KMS-11 (cell line): Measurements from ENCODE around the gene AMACR.

Experiments
- H2AFZ ChIP-seq: fragments of 200-600 bp; sonication (generic); 2 replicates; pipeline ENCODE4 v1.6.1; 2016; ENCODE audit warnings: antibody characterized with exemption, mixed run types, low read depth
- H3K27ac ChIP-seq: fragments of 200-600 bp; sonication (generic); 2 replicates; pipeline ENCODE4 v1.6.1; 2016; ENCODE audit warnings: mild to moderate bottlenecking, mixed run types
- H3K27me3 ChIP-seq: fragments of 200-600 bp; sonication (generic); 2 replicates; pipeline ENCODE4 v1.6.1; 2017; ENCODE audit warnings: mild to moderate bottlenecking, low read depth, mixed run types, moderate library complexity; ENCODE audit not compliant: insufficient read depth
- H3K36me3 ChIP-seq: fragments of 200-600 bp; sonication (generic); 2 replicates; pipeline ENCODE4 v1.6.1; 2017; ENCODE audit warnings: mild to moderate bottlenecking, mixed run types; ENCODE audit not compliant: insufficient read depth
- H3K4me1 ChIP-seq: fragments of 200-600 bp; sonication (generic); 2 replicates; pipeline ENCODE4 v1.6.1; 2016; ENCODE audit warnings: mild to moderate bottlenecking, low read depth, mixed run types; ENCODE audit not compliant: poor library complexity, severe bottlenecking
- H3K4me2 ChIP-seq: fragments of 200-600 bp; sonication (generic); 2 replicates; pipeline ENCODE4 v1.7.0; 2016; ENCODE audit warnings: mild to moderate bottlenecking, mixed run types
- H3K4me3 ChIP-seq: fragments of 200-600 bp; sonication (generic); IDR thresholded peaks from 2 replicates; pipeline ENCODE4 v1.6.1; 2017; ENCODE audit warnings: low read depth, low read length, mixed read lengths; ENCODE audit not compliant: insufficient read depth
- H3K79me2 ChIP-seq: fragments of 200-600 bp; sonication (generic); 2 replicates; pipeline ENCODE4 v1.6.1; 2016; ENCODE audit warnings: low read depth, mixed run types; ENCODE audit not compliant: insufficient read depth
- H3K9ac ChIP-seq: fragments of 200-600 bp; sonication (generic); 2 replicates; pipeline ENCODE4 v1.6.1; 2016; ENCODE audit warnings: mild to moderate bottlenecking, mixed run types
- H4K20me1 ChIP-seq: fragments of 200-600 bp; sonication (generic); 2 replicates; pipeline ENCODE4 v1.6.1; 2016; ENCODE audit warnings: mild to moderate bottlenecking, mixed run types; ENCODE audit not compliant: insufficient read depth
- TF ChIP-seq, protein P1 (sequence below): fragments of 200-600 bp; sonication (generic); conservative IDR thresholded peaks from 2 replicates; pipeline ENCODE4 v1.6.1; 2017; ENCODE audit warnings: low read depth, mild to moderate bottlenecking, antibody characterized with exemption, low read length, moderate library complexity, mixed read lengths

Gene AMACR

DNA sequence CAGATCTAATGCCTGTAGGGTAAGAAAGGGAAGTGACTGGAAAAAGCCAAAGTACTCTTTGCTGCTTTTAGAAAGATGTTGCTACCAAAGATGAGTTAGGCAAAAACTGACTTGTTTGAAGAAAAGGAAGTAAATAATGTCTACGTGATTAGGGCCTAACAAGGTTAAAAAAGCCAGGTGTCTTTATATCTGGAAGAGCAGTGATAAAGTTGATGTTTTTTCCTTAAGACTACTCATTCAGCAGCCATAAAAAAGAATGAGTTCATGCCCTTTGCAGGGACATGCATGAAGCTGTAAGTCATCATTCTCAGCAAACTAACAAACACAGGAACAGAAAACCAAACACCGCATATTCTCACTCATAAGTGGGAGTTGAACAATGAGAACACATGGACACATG is 13.5 kb upstream of the AMACR start:
- TF ChIP-seq, protein P1, sequence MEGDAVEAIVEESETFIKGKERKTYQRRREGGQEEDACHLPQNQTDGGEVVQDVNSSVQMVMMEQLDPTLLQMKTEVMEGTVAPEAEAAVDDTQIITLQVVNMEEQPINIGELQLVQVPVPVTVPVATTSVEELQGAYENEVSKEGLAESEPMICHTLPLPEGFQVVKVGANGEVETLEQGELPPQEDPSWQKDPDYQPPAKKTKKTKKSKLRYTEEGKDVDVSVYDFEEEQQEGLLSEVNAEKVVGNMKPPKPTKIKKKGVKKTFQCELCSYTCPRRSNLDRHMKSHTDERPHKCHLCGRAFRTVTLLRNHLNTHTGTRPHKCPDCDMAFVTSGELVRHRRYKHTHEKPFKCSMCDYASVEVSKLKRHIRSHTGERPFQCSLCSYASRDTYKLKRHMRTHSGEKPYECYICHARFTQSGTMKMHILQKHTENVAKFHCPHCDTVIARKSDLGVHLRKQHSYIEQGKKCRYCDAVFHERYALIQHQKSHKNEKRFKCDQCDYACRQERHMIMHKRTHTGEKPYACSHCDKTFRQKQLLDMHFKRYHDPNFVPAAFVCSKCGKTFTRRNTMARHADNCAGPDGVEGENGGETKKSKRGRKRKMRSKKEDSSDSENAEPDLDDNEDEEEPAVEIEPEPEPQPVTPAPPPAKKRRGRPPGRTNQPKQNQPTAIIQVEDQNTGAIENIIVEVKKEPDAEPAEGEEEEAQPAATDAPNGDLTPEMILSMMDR, result no peak
- Histone ChIP-seq H3K36me3 (no peaks in the 10 kb centered on the region), H3K27me3 (no peaks in the 10 kb centered on the region)

DNA sequence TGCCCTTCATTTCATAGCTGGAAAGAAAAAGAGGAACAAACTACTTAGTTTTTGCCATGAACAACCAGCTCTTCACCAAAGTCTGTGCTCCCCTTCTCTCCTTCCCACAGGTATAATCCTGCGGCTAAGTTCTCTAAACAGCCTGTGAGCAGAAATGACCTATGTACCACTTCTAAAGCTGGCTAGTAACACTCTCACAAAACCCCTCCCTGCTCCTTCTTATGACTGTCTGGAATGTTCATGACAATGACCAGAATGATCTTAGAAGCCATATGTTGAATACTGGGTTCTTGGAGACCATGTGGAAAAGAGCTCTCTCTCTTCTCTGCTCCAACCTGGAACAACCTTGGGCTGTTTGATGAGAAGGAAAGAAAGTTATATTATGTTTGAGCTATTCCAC is 12.9 kb upstream of the AMACR start:
- Histone ChIP-seq H3K27ac (no peak overlapping the region), H3K36me3 (no peaks in the 10 kb centered on the region), H3K9ac (no peak overlapping the region), H3K27me3 (no peaks in the 10 kb centered on the region), H2AFZ (no peak overlapping the region), H3K4me2 (no peak overlapping the region), H3K4me3 (no peak overlapping the region), H4K20me1 (no peaks in the 10 kb centered on the region), H3K4me1 (peaks cover 8% of the 10 kb centered on the region), H3K79me2 (no peaks in the 10 kb centered on the region)
- TF ChIP-seq, protein P1, result no peak

More for the DNA sequence above, 13.5 kb upstream of the AMACR start:
- Histone ChIP-seq H3K4me2 (no peak overlapping the region), H3K27ac (no peak overlapping the region), H3K4me1 (peaks cover 8% of the 10 kb centered on the region), H3K9ac (no peak overlapping the region), H2AFZ (no peak overlapping the region), H3K4me3 (no peak overlapping the region), H4K20me1 (no peaks in the 10 kb centered on the region), H3K79me2 (no peaks in the 10 kb centered on the region)

DNA sequence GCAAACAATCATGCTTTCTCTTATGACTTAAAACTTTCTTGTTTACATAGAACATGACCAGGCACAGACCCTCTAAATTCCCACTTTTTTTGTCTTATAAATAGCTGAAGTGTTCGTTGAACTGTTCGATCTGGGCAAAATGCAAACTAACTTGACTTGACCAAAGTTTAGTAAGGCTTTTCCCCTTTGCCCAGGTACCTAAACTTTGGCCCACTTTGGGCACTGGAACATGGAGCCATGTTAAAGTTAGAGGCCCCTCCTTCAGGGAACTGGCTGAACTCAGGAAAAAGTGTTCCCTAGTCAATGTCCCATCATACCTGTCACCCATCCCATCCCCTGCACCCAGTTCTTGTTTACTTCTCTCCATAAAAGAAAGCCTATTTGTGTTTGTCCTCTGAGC is 9.4 kb upstream of the AMACR start:
- no peak overlapping the region for H3K27ac ChIP-seq
- no peak overlapping the region for H3K4me2 ChIP-seq
- no peaks in the 10 kb centered on the region for H3K27me3 ChIP-seq
- H4K20me1 ChIP-seq, result no peaks in the 10 kb centered on the region
- no peak overlapping the region for H3K4me3 ChIP-seq
- TF ChIP-seq, protein P1, result no peak
- H3K36me3 ChIP-seq, result no peaks in the 10 kb centered on the region
- H3K4me1 ChIP-seq, result peaks cover 5% of the 10 kb centered on the region
- H3K9ac ChIP-seq, result no peak overlapping the region
- H2AFZ ChIP-seq, result no peak overlapping the region
- no peaks in the 10 kb centered on the region for H3K79me2 ChIP-seq

DNA sequence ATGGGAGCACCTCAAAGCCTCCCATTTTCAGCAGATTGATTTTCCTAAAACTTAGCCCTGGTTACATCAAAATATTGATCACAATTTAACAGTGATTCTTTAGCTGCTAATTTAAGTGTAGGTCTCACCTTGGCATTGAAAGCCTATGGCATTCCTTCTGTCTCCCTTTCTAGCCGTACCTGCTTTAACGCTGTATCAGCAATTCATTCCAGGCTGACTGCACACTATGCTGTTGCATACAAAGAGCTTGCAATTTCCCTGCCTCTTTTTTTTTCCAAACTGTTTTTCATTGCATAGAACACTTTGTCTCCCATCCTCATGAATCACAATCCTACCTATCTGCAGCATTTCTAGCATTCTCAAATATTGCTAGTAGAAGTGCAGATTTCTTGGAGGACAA is 8.9 kb upstream of the AMACR start:
- H4K20me1 ChIP-seq, result no peaks in the 10 kb centered on the region
- peaks cover under 1% of the 10 kb centered on the region for H3K4me1 ChIP-seq
- no peak overlapping the region for H2AFZ ChIP-seq
- no peaks in the 10 kb centered on the region for H3K36me3 ChIP-seq
- H3K79me2 ChIP-seq, result no peaks in the 10 kb centered on the region
- H3K27ac ChIP-seq, result no peak overlapping the region
- no peak overlapping the region for H3K9ac ChIP-seq
- H3K4me3 ChIP-seq, result no peak overlapping the region
- TF ChIP-seq, protein P1, result no peak
- no peak overlapping the region for H3K4me2 ChIP-seq
- H3K27me3 ChIP-seq, result no peaks in the 10 kb centered on the region
